ENCODE measurements around the gene TBX4.
"Not testable (repeated sequence)": the region's sequence is repeated elsewhere in the genome, so short reads cannot be mapped to it uniquely, and the experiment has no call there.

DNA sequence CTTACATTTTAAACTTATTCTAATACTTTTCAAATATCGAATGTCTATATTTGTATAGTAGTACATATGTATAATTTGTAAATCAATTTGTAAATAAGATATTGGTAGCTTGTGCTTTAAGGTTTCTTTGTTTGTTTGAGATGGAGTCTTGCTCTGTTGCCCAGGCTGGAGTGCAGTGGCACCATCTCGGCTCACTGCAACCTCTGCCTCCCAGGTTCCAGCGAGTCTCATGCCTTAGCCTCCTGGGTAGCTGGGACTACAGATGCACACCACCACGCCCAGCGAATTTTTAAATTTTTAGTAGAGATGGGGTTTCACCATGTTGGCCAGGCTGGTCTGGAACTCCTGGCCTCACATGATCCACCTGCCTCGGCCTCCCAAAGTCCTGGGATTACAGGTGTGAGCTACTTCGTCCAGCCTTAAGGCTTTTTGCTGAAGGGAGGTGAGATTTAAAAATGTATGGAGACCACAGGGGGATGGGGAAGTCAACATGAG, 41.7 kb downstream of the TBX4 start:
- not testable (repeated sequence) for TF ChIP-seq EZH2 (IDR thresholded peaks at IDR 0.05; ENCODE audit: low read depth, unreplicated experiment); CREB1 (CRISPR knock-in tag; IDR thresholded peaks at IDR 0.05; ENCODE audit: low read depth); CTCF (conservative IDR thresholded peaks at IDR 0.05; ENCODE audit: low read depth in 2 of 2); EZH2phosphoT487 (IDR thresholded peaks at IDR 0.05; ENCODE audit: unreplicated experiment); JUNB (IDR thresholded peaks at IDR 0.05; ENCODE audit: unreplicated experiment); POLR2AphosphoS5 (IDR thresholded peaks at IDR 0.05; ENCODE audit: low read depth); ETS1 (IDR thresholded peaks at IDR 0.05)
- TF ChIP-seq, protein P1, sequence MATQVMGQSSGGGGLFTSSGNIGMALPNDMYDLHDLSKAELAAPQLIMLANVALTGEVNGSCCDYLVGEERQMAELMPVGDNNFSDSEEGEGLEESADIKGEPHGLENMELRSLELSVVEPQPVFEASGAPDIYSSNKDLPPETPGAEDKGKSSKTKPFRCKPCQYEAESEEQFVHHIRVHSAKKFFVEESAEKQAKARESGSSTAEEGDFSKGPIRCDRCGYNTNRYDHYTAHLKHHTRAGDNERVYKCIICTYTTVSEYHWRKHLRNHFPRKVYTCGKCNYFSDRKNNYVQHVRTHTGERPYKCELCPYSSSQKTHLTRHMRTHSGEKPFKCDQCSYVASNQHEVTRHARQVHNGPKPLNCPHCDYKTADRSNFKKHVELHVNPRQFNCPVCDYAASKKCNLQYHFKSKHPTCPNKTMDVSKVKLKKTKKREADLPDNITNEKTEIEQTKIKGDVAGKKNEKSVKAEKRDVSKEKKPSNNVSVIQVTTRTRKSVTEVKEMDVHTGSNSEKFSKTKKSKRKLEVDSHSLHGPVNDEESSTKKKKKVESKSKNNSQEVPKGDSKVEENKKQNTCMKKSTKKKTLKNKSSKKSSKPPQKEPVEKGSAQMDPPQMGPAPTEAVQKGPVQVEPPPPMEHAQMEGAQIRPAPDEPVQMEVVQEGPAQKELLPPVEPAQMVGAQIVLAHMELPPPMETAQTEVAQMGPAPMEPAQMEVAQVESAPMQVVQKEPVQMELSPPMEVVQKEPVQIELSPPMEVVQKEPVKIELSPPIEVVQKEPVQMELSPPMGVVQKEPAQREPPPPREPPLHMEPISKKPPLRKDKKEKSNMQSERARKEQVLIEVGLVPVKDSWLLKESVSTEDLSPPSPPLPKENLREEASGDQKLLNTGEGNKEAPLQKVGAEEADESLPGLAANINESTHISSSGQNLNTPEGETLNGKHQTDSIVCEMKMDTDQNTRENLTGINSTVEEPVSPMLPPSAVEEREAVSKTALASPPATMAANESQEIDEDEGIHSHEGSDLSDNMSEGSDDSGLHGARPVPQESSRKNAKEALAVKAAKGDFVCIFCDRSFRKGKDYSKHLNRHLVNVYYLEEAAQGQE (IDR thresholded peaks at IDR 0.05; ENCODE audit: unreplicated experiment), result not testable (repeated sequence)

Data from GM23338 (cell line).